Keratinocyte (primary cell): ENCODE results near the gene SLX4IP. TPM values are rescaled to one million over a fixed set of nuclear protein-coding genes. Genes with fewer than 3 reads are reported as not detected.
A peak's percentile ranks its signal among the peaks of the same experiment; 100 is the strongest.

ENCODE experiments used
- DNase-seq: peaks from one replicate; pipeline ENCODE4 v3.0.0-alpha.2; 2011; ENCODE audit warnings: low read depth, missing footprints, low spot score
- FAIRE-seq: peaks from 2 replicates; lab custom pipeline; 2011; peaks lifted over from hg19 to GRCh38; lab: Jason Lieb, UNC
- H2AFZ ChIP-seq: 2 replicates; pipeline ENCODE4 v1.6.0; 2012; ENCODE audit warnings: low read length, control low read depth, inconsistent platforms; ENCODE audit not compliant: control insufficient read depth
- H3K27ac ChIP-seq: 2 replicates; pipeline ENCODE4 v1.5.1; 2011; ENCODE audit warnings: low read length; ENCODE audit not compliant: control insufficient read depth, insufficient read depth
- H3K27me3 ChIP-seq: 3 replicates; pipeline ENCODE4 v1.6.0; 2011; ENCODE audit warnings: low read length; ENCODE audit not compliant: control insufficient read depth, insufficient read depth; ENCODE audit errors: extremely low read depth
- H3K36me3 ChIP-seq, 2 experiments: 2 replicates in 1 of 2; 3 replicates in 1 of 2; pipeline ENCODE4 v1.5.1; 2011; ENCODE audit warnings: low read length in 2 of 2, mild to moderate bottlenecking in 1 of 2; ENCODE audit not compliant: control insufficient read depth in 2 of 2, insufficient read depth in 2 of 2; ENCODE audit errors: extremely low read depth in 1 of 2
- H3K4me1 ChIP-seq: 3 replicates; pipeline ENCODE4 v1.5.1; 2011; ENCODE audit warnings: low read length; ENCODE audit not compliant: control insufficient read depth, insufficient read depth; ENCODE audit errors: extremely low read depth
- H3K4me2 ChIP-seq: 3 replicates; pipeline ENCODE4 v1.6.0; 2011; ENCODE audit warnings: low read depth, low read length; ENCODE audit not compliant: control insufficient read depth, insufficient read depth; ENCODE audit errors: extremely low read depth
- H3K4me3 ChIP-seq, 3 experiments: fragments of 200-600 bp in 1 of 3; sonication (generic) in 1 of 3; 2 replicates in 2 of 3; 3 replicates in 1 of 3; pipeline ENCODE4 v1.5.1; 2011 to 2016; ENCODE audit warnings: low read length in 3 of 3, mild to moderate bottlenecking in 3 of 3, control low read depth in 2 of 3, inconsistent platforms in 1 of 3, low read depth in 1 of 3, mixed read lengths in 1 of 3, mixed run types in 1 of 3, moderate library complexity in 1 of 3; ENCODE audit not compliant: control insufficient read depth in 2 of 3, insufficient read depth in 2 of 3; ENCODE audit errors: extremely low read depth in 1 of 3
- H3K79me2 ChIP-seq: 2 replicates; pipeline ENCODE4 v1.6.0; 2012; ENCODE audit warnings: low read length; ENCODE audit not compliant: control insufficient read depth, insufficient read depth
- H3K9ac ChIP-seq: 3 replicates; pipeline ENCODE4 v1.6.0; 2011; ENCODE audit warnings: low read length; ENCODE audit not compliant: control insufficient read depth, insufficient read depth; ENCODE audit errors: extremely low read depth
- H3K9me1 ChIP-seq: 3 replicates; pipeline ENCODE4 v1.6.0; 2011; ENCODE audit warnings: low read length; ENCODE audit not compliant: control insufficient read depth, insufficient read depth; ENCODE audit errors: extremely low read depth
- H3K9me3 ChIP-seq: 2 replicates; pipeline ENCODE4 v1.5.1; 2012; ENCODE audit warnings: low read depth, low read length; ENCODE audit not compliant: control insufficient read depth
- H4K20me1 ChIP-seq: 3 replicates; pipeline ENCODE4 v1.6.0; 2011; ENCODE audit warnings: low read length; ENCODE audit not compliant: control insufficient read depth, insufficient read depth; ENCODE audit errors: extremely low read depth
- EZH2 ChIP-seq: IDR thresholded peaks from one replicate; pipeline ENCODE4 v1.6.1; 2012; ENCODE audit warnings: inconsistent platforms, mild to moderate bottlenecking, low read length, moderate library complexity
- dilution Hi-C: fragments of 300-500 bp; cut with MboI; formaldehyde crosslinking; loops from one replicate; pipeline ENCODE4 v1.7.0; 2020; ENCODE audit warnings: low sequenced_read_pairs; ENCODE audit not compliant: extremely low pct_ligation_motif_present
- polyA plus RNA-seq, 5 experiments: library from polyadenylated mRNA; depleted of rRNA in 3 of 5; stranded (reverse) in 3 of 5; stranded (forward) in 1 of 5; unstranded in 1 of 5; fragments of >200 nt; gene quantifications; 1 replicate in 1 of 5; 2 replicates in 3 of 5; 3 replicates in 1 of 5; pipeline versions ENCODE4 v1.2.1 to v1.2.3, GENCODE V29; 2011 to 2012; ENCODE audit warnings: missing spikeins in 2 of 5, low read depth in 1 of 5, low replicate concordance in 1 of 5
- TF ChIP-seq, protein P1 (sequence below), 3 experiments: IDR thresholded peaks in 1 of 3; conservative IDR thresholded peaks in 1 of 3; optimal IDR thresholded peaks in 1 of 3; 2 replicates in 2 of 3; 3 replicates in 1 of 3; pipeline versions ENCODE3 to v1.5.1; 2011; ENCODE audit warnings: low read length in 3 of 3, mild to moderate bottlenecking in 3 of 3, moderate library complexity in 2 of 3, control low read depth in 1 of 3, inconsistent platforms in 1 of 3; ENCODE audit not compliant: insufficient read depth in 2 of 3; ENCODE audit errors: extremely low read depth in 1 of 3

SLX4IP gene
- polyA plus RNA-seq, 1 donor (not counting 4 experiments of a cell fraction or from before 2014, with no cell fraction given) = 3.0 TPM

- no peak overlapping the region for H2AFZ ChIP-seq
- peaks cover 74% of the 10 kb centered on the region for H3K4me1 ChIP-seq
- peak; percentile 59 for FAIRE-seq
- H3K27ac ChIP-seq = peak overlapping the region; percentile 94
- no peaks in the 10 kb centered on the region for H3K9me3 ChIP-seq
- peaks cover 100% of the 10 kb centered on the region for H3K79me2 ChIP-seq
- peak overlapping the region; percentile 3 to 99 (median 99) for H3K4me3 ChIP-seq
- H3K9ac ChIP-seq = peak overlapping the region; percentile 97
- DNase-seq = no peak
- H3K4me2 ChIP-seq = peak overlapping the region; percentile 100
- H3K27me3 ChIP-seq = no peaks in the 10 kb centered on the region
- peaks cover 3% of the 10 kb centered on the region for H3K9me1 ChIP-seq
- no peak for TF ChIP-seq EZH2
- TF ChIP-seq, protein P1, sequence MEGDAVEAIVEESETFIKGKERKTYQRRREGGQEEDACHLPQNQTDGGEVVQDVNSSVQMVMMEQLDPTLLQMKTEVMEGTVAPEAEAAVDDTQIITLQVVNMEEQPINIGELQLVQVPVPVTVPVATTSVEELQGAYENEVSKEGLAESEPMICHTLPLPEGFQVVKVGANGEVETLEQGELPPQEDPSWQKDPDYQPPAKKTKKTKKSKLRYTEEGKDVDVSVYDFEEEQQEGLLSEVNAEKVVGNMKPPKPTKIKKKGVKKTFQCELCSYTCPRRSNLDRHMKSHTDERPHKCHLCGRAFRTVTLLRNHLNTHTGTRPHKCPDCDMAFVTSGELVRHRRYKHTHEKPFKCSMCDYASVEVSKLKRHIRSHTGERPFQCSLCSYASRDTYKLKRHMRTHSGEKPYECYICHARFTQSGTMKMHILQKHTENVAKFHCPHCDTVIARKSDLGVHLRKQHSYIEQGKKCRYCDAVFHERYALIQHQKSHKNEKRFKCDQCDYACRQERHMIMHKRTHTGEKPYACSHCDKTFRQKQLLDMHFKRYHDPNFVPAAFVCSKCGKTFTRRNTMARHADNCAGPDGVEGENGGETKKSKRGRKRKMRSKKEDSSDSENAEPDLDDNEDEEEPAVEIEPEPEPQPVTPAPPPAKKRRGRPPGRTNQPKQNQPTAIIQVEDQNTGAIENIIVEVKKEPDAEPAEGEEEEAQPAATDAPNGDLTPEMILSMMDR (optimal IDR thresholded peaks at IDR 0.05 in 1 of 3, IDR thresholded peaks at IDR 0.05 in 1 of 3, conservative IDR thresholded peaks at IDR 0.05 in 1 of 3; ENCODE audit: extremely low read depth in 1 of 3, insufficient read depth in 2 of 3, low read length in 3 of 3) = peak in 2 of 3 experiments; percentile 17 to 31
- H4K20me1 ChIP-seq = peaks cover 80% of the 10 kb centered on the region
- dilution Hi-C loops = no loop called here
- H3K36me3 ChIP-seq = peaks cover 34 to 74% of the 10 kb centered on the region in 2 experiments
These were observed 232.6 kb downstream of the SLX4IP start for GRCh38 chr20:10667560-10668167.

DNA sequence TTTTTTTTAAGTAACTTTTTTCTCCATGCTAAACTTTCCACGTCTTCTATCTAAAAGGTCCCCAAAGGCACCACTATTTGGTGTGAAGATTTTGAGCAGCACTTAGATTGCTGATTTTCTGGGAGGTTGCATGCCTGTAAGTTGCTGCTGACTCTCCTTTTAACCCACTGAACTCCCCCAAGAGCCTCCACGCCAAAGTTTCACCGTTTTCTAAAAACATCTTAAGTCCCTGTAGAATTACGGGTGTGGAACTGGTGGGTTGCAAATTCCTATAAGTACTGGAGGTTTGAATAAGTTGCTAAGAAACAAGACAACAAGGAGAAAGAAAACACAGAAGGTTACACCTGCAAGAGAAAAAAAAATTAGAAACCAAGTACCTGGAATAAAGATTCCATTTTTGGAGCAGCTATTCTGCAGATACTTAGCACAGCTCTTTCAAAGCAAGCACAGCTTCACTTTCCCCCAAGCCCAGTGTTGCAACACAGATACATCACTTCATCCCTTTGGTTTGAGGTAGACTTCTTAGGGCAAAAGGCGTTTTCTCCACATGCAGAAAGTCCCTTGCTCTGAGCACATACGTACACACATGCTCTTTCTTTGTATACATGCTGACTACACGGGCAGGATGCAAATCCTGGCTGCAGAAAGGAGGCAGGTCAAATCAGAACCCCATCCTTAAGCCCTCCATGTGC, 233.7 kb downstream of the SLX4IP start:
- Histone ChIP-seq H3K36me3 (peaks cover 25 to 65% of the 10 kb centered on the region in 2 experiments), H3K4me2 (peak overlapping the region; percentile 100), H2AFZ (no peak overlapping the region), H4K20me1 (peaks cover 70% of the 10 kb centered on the region), H3K9me1 (peaks cover 3% of the 10 kb centered on the region), H3K27ac (peak overlapping the region; percentile 94), H3K4me3 (peak overlapping the region; percentile 6 to 99 (median 99)), H3K27me3 (no peaks in the 10 kb centered on the region), H3K79me2 (peaks cover 99% of the 10 kb centered on the region), H3K4me1 (peaks cover 64% of the 10 kb centered on the region), H3K9me3 (no peaks in the 10 kb centered on the region), H3K9ac (peak overlapping the region; percentile 97)
- dilution Hi-C loops = no loop called here
- FAIRE-seq = no peak
- no peak for DNase-seq
- TF ChIP-seq, protein P1 (optimal IDR thresholded peaks at IDR 0.05 in 1 of 3, IDR thresholded peaks at IDR 0.05 in 1 of 3, conservative IDR thresholded peaks at IDR 0.05 in 1 of 3; ENCODE audit: extremely low read depth in 1 of 3, insufficient read depth in 2 of 3, low read length in 3 of 3) = no peak
- TF ChIP-seq EZH2 = no peak
